ENCODE measurements around the gene SLC35E4. TPM values are rescaled to one million over a fixed set of nuclear protein-coding genes. Genes with fewer than 3 reads are reported as not detected.

Gene SLC35E4
- total and polyA plus RNA-seq, 5 donors from 2014 or later, result 1.9 to 14.5 (median 4.2) TPM

DNA sequence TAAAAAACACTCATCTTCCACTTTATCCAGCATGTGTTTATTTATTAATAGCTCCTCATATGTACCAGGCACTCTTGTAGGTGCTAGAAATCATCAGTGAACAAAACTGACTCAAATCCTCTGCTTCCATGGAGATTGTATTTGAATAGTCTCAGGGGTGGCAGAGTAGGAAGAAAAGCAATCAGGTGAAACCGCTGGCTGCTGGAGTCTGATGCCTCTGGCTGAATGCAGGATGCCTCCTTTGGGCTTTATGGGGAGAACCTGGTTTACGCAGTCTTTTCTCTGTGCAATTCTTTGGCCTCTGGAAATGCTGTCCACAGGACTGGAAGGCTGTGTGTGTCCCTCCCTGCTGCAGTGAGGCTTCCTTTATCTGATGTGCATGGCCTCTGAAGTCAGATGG lies 46.2 kb downstream of the SLC35E4 start:
- Mint-ChIP-seq H3K4me1 (no peaks in the 10 kb centered on the region), H3K4me3 (no peak overlapping the region), H3K27me3 (peaks cover 5% of the 10 kb centered on the region), H3K27ac (no peak overlapping the region), H3K9me3 (no peaks in the 10 kb centered on the region), H3K36me3 (no peaks in the 10 kb centered on the region)
- no peak overlapping the region for H3K27ac ChIP-seq (ENCODE audit: insufficient read depth, low read length, poor library complexity, severe bottlenecking)
- no peaks in the 10 kb centered on the region for H3K27me3 ChIP-seq (ENCODE audit: control insufficient read depth, insufficient read depth, low read length)
- ATAC-seq (ENCODE audit: low read depth in 2 of 2), result no peak
- no peaks in the 10 kb centered on the region for H3K9me3 ChIP-seq (ENCODE audit: control insufficient read depth in 2 of 2, low read length in 2 of 2)
- no peak for DNase-seq
- H3K4me3 ChIP-seq (ENCODE audit: low read depth, low read length), result no peak overlapping the region
- no peaks in the 10 kb centered on the region for H3K4me1 ChIP-seq (ENCODE audit: control insufficient read depth, insufficient read depth, low read length, poor library complexity, severe bottlenecking)
- H3K36me3 ChIP-seq (ENCODE audit: control insufficient read depth, insufficient read depth, low read length), result no peaks in the 10 kb centered on the region

DNA sequence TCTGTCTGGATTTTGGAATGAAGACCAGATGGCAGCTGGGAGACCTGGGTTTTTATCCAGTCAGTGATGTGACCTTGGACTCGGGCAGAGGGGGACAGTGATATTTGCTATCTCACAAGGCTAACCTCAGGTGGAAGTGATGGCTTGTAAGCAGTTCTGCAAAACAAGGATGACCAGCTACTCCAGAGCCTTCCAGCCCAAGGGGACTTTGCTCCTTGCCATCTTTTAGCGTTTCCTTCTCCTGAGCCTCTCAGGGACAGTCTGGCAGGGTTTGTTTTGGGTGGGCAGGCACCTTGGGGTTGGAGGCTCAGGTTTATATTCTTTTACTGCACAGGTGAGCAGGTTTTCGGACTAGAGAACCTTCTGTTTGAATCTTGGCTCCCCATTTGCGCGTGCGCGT lies 49.6 kb downstream of the SLC35E4 start:
- H3K27ac ChIP-seq (ENCODE audit: insufficient read depth, low read length, poor library complexity, severe bottlenecking), result no peak overlapping the region
- no peaks in the 10 kb centered on the region for H3K36me3 ChIP-seq (ENCODE audit: control insufficient read depth, insufficient read depth, low read length)
- ATAC-seq (ENCODE audit: low read depth in 2 of 2), result no peak
- H3K27ac Mint-ChIP-seq, result no peak overlapping the region
- DNase-seq, result no peak
- peaks cover 0 to 6% (median 2%) of the 10 kb centered on the region in 4 donors for H3K4me1 Mint-ChIP-seq
- H3K9me3 Mint-ChIP-seq, result no peaks in the 10 kb centered on the region
- H3K27me3 Mint-ChIP-seq, result no peaks in the 10 kb centered on the region
- no peaks in the 10 kb centered on the region for H3K27me3 ChIP-seq (ENCODE audit: control insufficient read depth, insufficient read depth, low read length)
- no peaks in the 10 kb centered on the region for H3K9me3 ChIP-seq (ENCODE audit: control insufficient read depth in 2 of 2, low read length in 2 of 2)
- no peaks in the 10 kb centered on the region for H3K36me3 Mint-ChIP-seq
- no peak overlapping the region for H3K4me3 ChIP-seq (ENCODE audit: low read depth, low read length)
- H3K4me3 Mint-ChIP-seq, result no peak overlapping the region
- peaks cover 3% of the 10 kb centered on the region for H3K4me1 ChIP-seq (ENCODE audit: control insufficient read depth, insufficient read depth, low read length, poor library complexity, severe bottlenecking)

DNA sequence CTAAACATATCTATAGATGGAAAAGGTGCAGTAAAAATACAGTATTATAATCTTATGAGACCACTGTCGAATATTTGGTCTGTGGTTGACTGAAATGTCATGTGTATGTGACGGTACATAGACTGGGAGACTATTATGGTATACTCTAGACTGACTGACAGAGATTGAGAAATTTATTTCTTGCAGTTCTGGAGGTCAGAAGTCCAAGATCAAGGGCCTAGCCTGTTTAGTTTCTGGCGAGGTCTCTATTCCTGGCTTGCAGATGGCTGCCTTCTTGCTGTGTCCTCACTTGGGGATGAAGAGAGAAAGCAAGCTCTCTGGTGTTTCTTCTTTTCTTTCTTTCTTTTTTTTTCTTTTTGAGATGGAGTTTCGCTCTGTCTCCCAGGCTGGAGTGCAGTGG lies 51.8 kb downstream of the SLC35E4 start:
- Histone ChIP-seq H3K9me3 (ENCODE audit: control insufficient read depth in 2 of 2, low read length in 2 of 2) (no peaks in the 10 kb centered on the region), H3K36me3 (ENCODE audit: control insufficient read depth, insufficient read depth, low read length) (no peaks in the 10 kb centered on the region), H3K27me3 (ENCODE audit: control insufficient read depth, insufficient read depth, low read length) (no peaks in the 10 kb centered on the region), H3K4me3 (ENCODE audit: low read depth, low read length) (no peak overlapping the region), H3K27ac (ENCODE audit: insufficient read depth, low read length, poor library complexity, severe bottlenecking) (no peak overlapping the region), H3K4me1 (ENCODE audit: control insufficient read depth, insufficient read depth, low read length, poor library complexity, severe bottlenecking) (peaks cover 3% of the 10 kb centered on the region)
- Mint-ChIP-seq H3K27ac (no peak overlapping the region), H3K36me3 (no peaks in the 10 kb centered on the region), H3K4me1 (peaks cover 0 to 6% (median 2%) of the 10 kb centered on the region in 4 donors), H3K4me3 (no peak overlapping the region), H3K27me3 (no peaks in the 10 kb centered on the region), H3K9me3 (no peaks in the 10 kb centered on the region)
- DNase-seq (no peak), ATAC-seq (ENCODE audit: low read depth in 2 of 2) (no peak)

DNA sequence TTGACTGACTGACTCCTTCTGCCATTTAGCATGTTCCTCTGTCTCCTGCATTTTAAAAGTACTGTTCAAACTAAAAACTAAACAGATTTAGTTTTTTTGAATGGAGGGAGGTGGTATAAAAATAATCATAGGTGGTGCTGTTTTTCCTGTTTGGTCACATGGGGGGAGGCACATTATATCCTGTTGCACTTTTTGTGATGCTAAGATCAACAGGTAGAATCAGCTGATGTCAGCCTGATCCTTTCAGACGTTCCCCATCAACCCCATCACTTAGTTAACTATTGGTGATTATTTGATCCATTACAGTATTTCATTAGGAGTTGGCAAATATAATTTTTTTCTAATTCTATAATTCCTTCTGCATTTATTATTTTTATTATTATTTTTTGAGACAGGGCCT lies 54.0 kb downstream of the SLC35E4 start:
- Mint-ChIP-seq H3K4me3 (no peak overlapping the region), H3K27me3 (peaks cover 5% of the 10 kb centered on the region), H3K9me3 (no peaks in the 10 kb centered on the region), H3K4me1 (peaks cover 0 to 15% (median 8%) of the 10 kb centered on the region in 4 donors), H3K36me3 (no peaks in the 10 kb centered on the region), H3K27ac (no peak overlapping the region)
- H3K27me3 ChIP-seq (ENCODE audit: control insufficient read depth, insufficient read depth, low read length), result peaks cover 3% of the 10 kb centered on the region
- H3K4me3 ChIP-seq (ENCODE audit: low read depth, low read length), result no peak overlapping the region
- H3K27ac ChIP-seq (ENCODE audit: insufficient read depth, low read length, poor library complexity, severe bottlenecking), result no peak overlapping the region
- H3K9me3 ChIP-seq (ENCODE audit: control insufficient read depth in 2 of 2, low read length in 2 of 2), result no peaks in the 10 kb centered on the region
- H3K36me3 ChIP-seq (ENCODE audit: control insufficient read depth, insufficient read depth, low read length), result no peaks in the 10 kb centered on the region
- no peak for DNase-seq
- no peak for ATAC-seq (ENCODE audit: low read depth in 2 of 2)
- H3K4me1 ChIP-seq (ENCODE audit: control insufficient read depth, insufficient read depth, low read length, poor library complexity, severe bottlenecking), result peaks cover 6% of the 10 kb centered on the region

DNA sequence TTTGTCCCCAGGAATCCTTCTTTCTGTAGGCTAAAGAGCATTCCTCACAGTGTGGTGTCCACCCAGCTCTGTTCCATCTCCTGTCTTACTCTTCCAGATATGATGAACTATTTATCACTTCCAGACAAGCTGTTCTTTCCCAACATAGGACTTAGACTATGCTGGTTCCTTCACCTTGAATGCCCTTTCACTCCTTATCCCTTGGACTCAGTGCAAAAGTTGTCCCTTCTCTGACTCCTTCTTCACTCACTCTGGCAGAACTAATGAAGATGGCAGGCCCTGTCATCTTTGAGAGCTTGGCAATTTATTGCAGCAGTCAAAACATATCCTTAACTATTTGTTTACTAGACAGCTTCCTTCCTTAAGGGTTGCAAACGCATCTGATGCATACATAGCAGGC lies 55.6 kb downstream of the SLC35E4 start:
- H3K9me3 ChIP-seq (ENCODE audit: control insufficient read depth in 2 of 2, low read length in 2 of 2), result no peaks in the 10 kb centered on the region
- H3K27ac ChIP-seq (ENCODE audit: insufficient read depth, low read length, poor library complexity, severe bottlenecking), result no peak overlapping the region
- no peak overlapping the region for H3K27ac Mint-ChIP-seq
- DNase-seq (no peak), ATAC-seq (ENCODE audit: low read depth in 2 of 2) (no peak)
- peaks cover 10% of the 10 kb centered on the region for H3K4me1 ChIP-seq (ENCODE audit: control insufficient read depth, insufficient read depth, low read length, poor library complexity, severe bottlenecking)
- peaks cover 3% of the 10 kb centered on the region for H3K27me3 ChIP-seq (ENCODE audit: control insufficient read depth, insufficient read depth, low read length)
- no peaks in the 10 kb centered on the region for H3K36me3 ChIP-seq (ENCODE audit: control insufficient read depth, insufficient read depth, low read length)
- no peaks in the 10 kb centered on the region for H3K36me3 Mint-ChIP-seq
- H3K4me1 Mint-ChIP-seq, result peaks cover 0 to 27% (median 15%) of the 10 kb centered on the region in 4 donors
- peaks cover 5% of the 10 kb centered on the region for H3K27me3 Mint-ChIP-seq
- peak overlapping the region in 1 of 4 donors; percentile 43 for H3K4me3 Mint-ChIP-seq
- H3K9me3 Mint-ChIP-seq, result no peaks in the 10 kb centered on the region
- H3K4me3 ChIP-seq (ENCODE audit: low read depth, low read length), result no peak overlapping the region

DNA sequence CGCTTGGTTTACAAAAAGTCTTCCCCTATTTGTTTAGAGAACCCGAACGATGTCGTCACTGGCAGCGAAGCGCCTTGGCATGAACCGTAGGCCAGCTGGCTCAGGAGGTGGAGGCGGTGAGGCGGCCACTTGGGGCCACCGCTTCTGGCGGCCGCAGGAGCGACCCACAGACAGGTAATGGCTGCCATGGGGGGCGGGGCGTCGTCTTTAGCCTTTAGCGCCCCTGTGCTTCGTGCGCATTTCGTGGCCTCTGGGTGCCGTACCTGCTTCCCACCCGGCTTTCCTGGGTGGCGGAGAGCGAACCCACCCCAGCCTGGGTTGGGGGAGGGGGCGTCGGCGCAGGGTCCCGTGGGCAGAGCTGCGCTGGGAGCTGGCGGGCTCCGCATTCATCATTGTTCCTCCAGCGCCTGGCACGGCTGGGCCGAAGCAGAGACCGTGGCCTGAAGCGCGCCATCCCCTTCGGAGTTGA lies 58.6 kb downstream of the SLC35E4 start:
- H3K4me3 Mint-ChIP-seq, result peak overlapping the region; percentile 82 to 98 (median 96)
- peak overlapping the region; percentile 43 to 88 (median 82) for H3K27ac Mint-ChIP-seq
- peaks cover 10% of the 10 kb centered on the region for H3K4me1 ChIP-seq (ENCODE audit: control insufficient read depth, insufficient read depth, low read length, poor library complexity, severe bottlenecking)
- H3K27ac ChIP-seq (ENCODE audit: insufficient read depth, low read length, poor library complexity, severe bottlenecking), result no peak overlapping the region
- peak overlapping the region; percentile 67 for H3K4me3 ChIP-seq (ENCODE audit: low read depth, low read length)
- peaks cover 3% of the 10 kb centered on the region for H3K27me3 ChIP-seq (ENCODE audit: control insufficient read depth, insufficient read depth, low read length)
- H3K4me1 Mint-ChIP-seq, result peaks cover 0 to 31% (median 21%) of the 10 kb centered on the region in 4 donors
- no peaks in the 10 kb centered on the region for H3K36me3 ChIP-seq (ENCODE audit: control insufficient read depth, insufficient read depth, low read length)
- ATAC-seq (ENCODE audit: low read depth in 2 of 2), result peak; percentile 44 to 59
- no peaks in the 10 kb centered on the region for H3K9me3 Mint-ChIP-seq
- no peaks in the 10 kb centered on the region for H3K9me3 ChIP-seq (ENCODE audit: control insufficient read depth in 2 of 2, low read length in 2 of 2)
- no peaks in the 10 kb centered on the region for H3K36me3 Mint-ChIP-seq
- DNase-seq, result peak; percentile 40 to 60 (median 52)
- peaks cover 5% of the 10 kb centered on the region for H3K27me3 Mint-ChIP-seq

DNA sequence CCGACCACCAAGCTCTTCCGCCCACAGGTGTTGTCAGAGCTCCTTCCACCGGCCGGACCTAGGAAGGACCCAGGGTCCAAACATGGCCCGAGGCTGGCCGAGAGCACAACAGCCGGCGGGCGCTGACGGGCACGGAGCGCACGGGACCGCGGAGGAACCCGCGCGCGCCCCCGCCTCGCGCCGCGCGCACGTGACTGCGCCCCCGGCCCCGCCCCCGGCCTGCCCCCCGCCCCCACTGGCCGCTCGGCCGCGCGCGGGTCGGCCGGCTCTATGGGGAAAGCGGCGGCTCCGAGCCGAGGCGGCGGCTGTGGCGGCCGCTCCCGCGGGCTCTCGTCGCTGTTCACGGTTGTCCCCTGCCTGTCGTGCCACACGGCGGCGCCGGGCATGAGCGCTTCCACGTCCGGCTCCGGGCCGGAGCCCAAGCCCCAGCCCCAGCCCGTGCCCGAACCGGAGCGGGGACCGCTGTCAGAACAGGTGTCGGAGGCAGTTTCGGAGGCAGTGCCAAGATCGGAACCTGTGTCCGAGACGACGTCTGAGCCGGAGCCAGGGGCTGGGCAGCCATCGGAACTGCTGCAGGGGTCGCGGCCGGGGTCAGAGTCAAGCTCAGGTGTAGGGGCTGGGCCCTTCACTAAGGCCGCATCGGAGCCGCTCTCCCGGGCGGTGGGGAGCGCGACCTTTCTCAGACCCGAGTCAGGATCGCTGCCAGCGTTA lies 59.2 kb downstream of the SLC35E4 start, which contains the start of gene OSBP2:
OSBP2 (plus strand) TSS at position 235 of the 711 bp plus-strand sequence; CDS start at position 271, 36 bp downstream.
- Histone ChIP-seq H3K36me3 (ENCODE audit: control insufficient read depth, insufficient read depth, low read length) (no peaks in the 10 kb centered on the region), H3K4me3 (ENCODE audit: low read depth, low read length) (peak within 1 kb of the TSS; percentile 67), H3K4me1 (ENCODE audit: control insufficient read depth, insufficient read depth, low read length, poor library complexity, severe bottlenecking) (peaks cover 6% of the 10 kb centered on the region), H3K27me3 (ENCODE audit: control insufficient read depth, insufficient read depth, low read length) (peaks cover 3% of the 10 kb centered on the region), H3K9me3 (ENCODE audit: control insufficient read depth in 2 of 2, low read length in 2 of 2) (no peaks in the 10 kb centered on the region), H3K27ac (ENCODE audit: insufficient read depth, low read length, poor library complexity, severe bottlenecking) (no peak within 1 kb of the TSS)
- Mint-ChIP-seq H3K27me3 (peaks cover 5% of the 10 kb centered on the region), H3K4me3 (peak within 1 kb of the TSS; percentile 84 to 98 (median 96)), H3K4me1 (peaks cover 0 to 27% (median 18%) of the 10 kb centered on the region in 4 donors), H3K27ac (peak within 1 kb of the TSS; percentile 43 to 88 (median 82)), H3K9me3 (no peaks in the 10 kb centered on the region), H3K36me3 (no peaks in the 10 kb centered on the region)
- ATAC-seq (ENCODE audit: low read depth in 2 of 2), result peak; percentile 51 to 59
- peak; percentile 12 to 47 (median 33) for DNase-seq
